ENCODE data around the gene ACSM4. TPM values are rescaled to one million over a fixed set of nuclear protein-coding genes. Genes with fewer than 3 reads are reported as not detected.

The ACSM4 gene
- total RNA-seq, 2 experiments from 2014 or later, result not detected

GRCh38 chr12:7354529-7354928, 50.7 kb downstream of the ACSM4 start:
- Mint-ChIP-seq H3K4me3 (no peak overlapping the region), H3K27me3 (no peaks in the 10 kb centered on the region), H3K4me1 (ENCODE audit: low read depth) (peaks cover 10% of the 10 kb centered on the region), H3K9me3 (no peaks in the 10 kb centered on the region), H3K27ac (no peak overlapping the region), H3K36me3 (ENCODE audit: low read depth) (no peaks in the 10 kb centered on the region)
- Histone ChIP-seq H3K4me3 (ENCODE audit: low read length) (no peak overlapping the region), H3K36me3 (ENCODE audit: insufficient read depth, low read length) (no peaks in the 10 kb centered on the region), H3K27ac (ENCODE audit: low read depth in 1 of 2, low read length in 2 of 2) (no peak overlapping the region), H3K9me3 (ENCODE audit: control insufficient read depth in 1 of 2, insufficient read depth in 1 of 2, low read length in 2 of 2) (no peaks in the 10 kb centered on the region), H3K27me3 (ENCODE audit: control insufficient read depth in 1 of 2, insufficient read depth in 2 of 2, low read length in 2 of 2) (no peaks in the 10 kb centered on the region), H3K4me1 (ENCODE audit: insufficient read depth, low read length) (peaks cover 5% of the 10 kb centered on the region)
- ChIA-PET CTCF (no interaction called here), POLR2A (no interaction called here)
- ATAC-seq (ENCODE audit: poor library complexity), result no peak
- intact Hi-C loops (cut with DNase I, micrococcal nuclease), result no loop called here
- TF ChIP-seq, protein P1, sequence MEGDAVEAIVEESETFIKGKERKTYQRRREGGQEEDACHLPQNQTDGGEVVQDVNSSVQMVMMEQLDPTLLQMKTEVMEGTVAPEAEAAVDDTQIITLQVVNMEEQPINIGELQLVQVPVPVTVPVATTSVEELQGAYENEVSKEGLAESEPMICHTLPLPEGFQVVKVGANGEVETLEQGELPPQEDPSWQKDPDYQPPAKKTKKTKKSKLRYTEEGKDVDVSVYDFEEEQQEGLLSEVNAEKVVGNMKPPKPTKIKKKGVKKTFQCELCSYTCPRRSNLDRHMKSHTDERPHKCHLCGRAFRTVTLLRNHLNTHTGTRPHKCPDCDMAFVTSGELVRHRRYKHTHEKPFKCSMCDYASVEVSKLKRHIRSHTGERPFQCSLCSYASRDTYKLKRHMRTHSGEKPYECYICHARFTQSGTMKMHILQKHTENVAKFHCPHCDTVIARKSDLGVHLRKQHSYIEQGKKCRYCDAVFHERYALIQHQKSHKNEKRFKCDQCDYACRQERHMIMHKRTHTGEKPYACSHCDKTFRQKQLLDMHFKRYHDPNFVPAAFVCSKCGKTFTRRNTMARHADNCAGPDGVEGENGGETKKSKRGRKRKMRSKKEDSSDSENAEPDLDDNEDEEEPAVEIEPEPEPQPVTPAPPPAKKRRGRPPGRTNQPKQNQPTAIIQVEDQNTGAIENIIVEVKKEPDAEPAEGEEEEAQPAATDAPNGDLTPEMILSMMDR (IDR thresholded peaks at IDR 0.05), result no peak
- no peak for DNase-seq

GRCh38 chr12:7361265-7361664, 57.4 kb downstream of the ACSM4 start:
- H3K27me3 ChIP-seq (ENCODE audit: control insufficient read depth in 1 of 2, insufficient read depth in 2 of 2, low read length in 2 of 2), result no peaks in the 10 kb centered on the region
- peaks cover 0 to 4% of the 10 kb centered on the region in 2 experiments for H3K9me3 ChIP-seq (ENCODE audit: control insufficient read depth in 1 of 2, insufficient read depth in 1 of 2, low read length in 2 of 2)
- TF ChIP-seq, protein P1 (IDR thresholded peaks at IDR 0.05), result no peak
- no peak overlapping the region for H3K27ac Mint-ChIP-seq
- H3K27me3 Mint-ChIP-seq, result peaks cover 9% of the 10 kb centered on the region
- H3K9me3 Mint-ChIP-seq, result no peaks in the 10 kb centered on the region
- ChIA-PET POLR2A (no interaction called here), CTCF (no interaction called here)
- H3K36me3 ChIP-seq (ENCODE audit: insufficient read depth, low read length), result no peaks in the 10 kb centered on the region
- H3K4me3 ChIP-seq (ENCODE audit: low read length), result no peak overlapping the region
- DNase-seq, result no peak
- no peaks in the 10 kb centered on the region for H3K4me1 ChIP-seq (ENCODE audit: insufficient read depth, low read length)
- no peaks in the 10 kb centered on the region for H3K36me3 Mint-ChIP-seq (ENCODE audit: low read depth)
- no peak overlapping the region for H3K27ac ChIP-seq (ENCODE audit: low read depth in 1 of 2, low read length in 2 of 2)
- no peak for ATAC-seq (ENCODE audit: poor library complexity)
- no peaks in the 10 kb centered on the region for H3K4me1 Mint-ChIP-seq (ENCODE audit: low read depth)
- intact Hi-C loops (cut with DNase I, micrococcal nuclease), result no loop called here
- no peak overlapping the region for H3K4me3 Mint-ChIP-seq

- H3K27me3 Mint-ChIP-seq, result peaks cover 9% of the 10 kb centered on the region
- Histone ChIP-seq H3K9me3 (ENCODE audit: control insufficient read depth in 1 of 2, insufficient read depth in 1 of 2, low read length in 2 of 2) (peaks cover 0 to 4% of the 10 kb centered on the region in 2 experiments), H3K4me3 (ENCODE audit: low read length) (no peak overlapping the region), H3K36me3 (ENCODE audit: insufficient read depth, low read length) (no peaks in the 10 kb centered on the region), H3K27ac (ENCODE audit: low read depth in 1 of 2, low read length in 2 of 2) (no peak overlapping the region), H3K4me1 (ENCODE audit: insufficient read depth, low read length) (no peaks in the 10 kb centered on the region), H3K27me3 (ENCODE audit: control insufficient read depth in 1 of 2, insufficient read depth in 2 of 2, low read length in 2 of 2) (no peaks in the 10 kb centered on the region)
- intact Hi-C loops (cut with DNase I, micrococcal nuclease), result no loop called here
- DNase-seq (no peak), ATAC-seq (ENCODE audit: poor library complexity) (no peak)
- H3K4me3 Mint-ChIP-seq, result no peak overlapping the region
- POLR2A ChIA-PET, result no interaction called here
- TF ChIP-seq, protein P1 (IDR thresholded peaks at IDR 0.05), result no peak
- no peaks in the 10 kb centered on the region for H3K36me3 Mint-ChIP-seq (ENCODE audit: low read depth)
- no peak overlapping the region for H3K27ac Mint-ChIP-seq
- H3K9me3 Mint-ChIP-seq, result no peaks in the 10 kb centered on the region
- H3K4me1 Mint-ChIP-seq (ENCODE audit: low read depth), result no peaks in the 10 kb centered on the region
- CTCF ChIA-PET, result no interaction called here
Observed at GRCh38 chr12:7362734-7363133, 58.9 kb downstream of the ACSM4 start.

Measured in CD4-positive, alpha-beta T cell (primary cell).